HepG2 (cell line): ENCODE results near the gene KLF9. TPM values are rescaled to one million over a fixed set of nuclear protein-coding genes. Genes with fewer than 3 reads are reported as not detected.
A peak's percentile ranks its signal among the peaks of the same experiment; 100 is the strongest.

Source experiments
- AGO2 ChIP-seq: fragments of 200-400 bp; formaldehyde crosslinking; optimal IDR thresholded peaks from 2 replicates; pipeline ENCODE3; 2017; ENCODE audit warnings: mild to moderate bottlenecking, low read depth, low read length, moderate library complexity
- HNF4G ChIP-seq, 2 experiments: sonication (generic) in 1 of 2; formaldehyde crosslinking in 1 of 2; IDR thresholded peaks; 2 replicates each; pipeline versions ENCODE4 v1.4.0 to v1.6.1; 2011 to 2020; ENCODE audit warnings: borderline replicate concordance in 2 of 2, low read depth in 2 of 2, mild to moderate bottlenecking in 2 of 2, low read length in 1 of 2, missing genetic modification reagents in 1 of 2, moderate library complexity in 1 of 2
- HNRNPLL ChIP-seq: fragments of 200-400 bp; formaldehyde crosslinking; IDR thresholded peaks from 2 replicates; pipeline ENCODE4 v1.6.1; 2017; ENCODE audit warnings: mild to moderate bottlenecking, low read depth, low read length; ENCODE audit not compliant: poor library complexity, severe bottlenecking
- SIX4 ChIP-seq: sonication (generic); formaldehyde crosslinking; IDR thresholded peaks from 2 replicates; pipeline ENCODE4 v1.4.0; 2020; ENCODE audit warnings: missing genetic modification reagents
- SOX6 ChIP-seq, 2 experiments: fragments of 450-650 bp in 1 of 2; sonication (generic) in 1 of 2; formaldehyde crosslinking in 1 of 2; IDR thresholded peaks; 2 replicates each; pipeline versions ENCODE4 v1.4.0 to v1.6.1; 2017 to 2020; ENCODE audit warnings: antibody characterized with exemption in 1 of 2, mild to moderate bottlenecking in 1 of 2, missing genetic modification reagents in 1 of 2
- THAP11 ChIP-seq: IDR thresholded peaks from 2 replicates; pipeline ENCODE4 v1.6.1; 2016; ENCODE audit warnings: missing biosample characterization, missing genetic modification reagents
- ZNF263 ChIP-seq: sonication (generic); formaldehyde crosslinking; IDR thresholded peaks from 2 replicates; pipeline ENCODE4 v1.4.0; 2020; ENCODE audit warnings: missing genetic modification reagents
- ZNF766 ChIP-seq: sonication (generic); formaldehyde crosslinking; IDR thresholded peaks from 2 replicates; pipeline ENCODE4 v1.5.0; 2020; ENCODE audit warnings: missing genetic modification reagents, borderline replicate concordance
- polyA plus RNA-seq, 8 experiments: library from polyadenylated mRNA; depleted of rRNA in 3 of 8; stranded (reverse) in 7 of 8; unstranded in 1 of 8; fragments of >200 nt; fragmentation: Illumina TruSeq in 4 of 8; extraction: Trizol in 4 of 8; gene quantifications; 2 replicates each; pipeline versions ENCODE4 v1.2.1 to v1.2.3, GENCODE V29; 2011 to 2016; ENCODE audit warnings: low read depth in 4 of 8, missing spikeins in 1 of 8, mixed read lengths in 1 of 8; ENCODE audit not compliant: insufficient read depth in 1 of 8
- total RNA-seq, 5 experiments: library from RNA; depleted of rRNA; stranded (reverse); fragments of >200 nt; fragmentation: Illumina TruSeq; extraction: Trizol; gene quantifications; 2 replicates each; pipeline ENCODE4 v1.2.3, GENCODE V29; 2016; ENCODE audit warnings: low read depth in 1 of 5
- TF ChIP-seq, protein P1 (sequence below): sonication (generic); formaldehyde crosslinking; IDR thresholded peaks from 2 replicates; pipeline ENCODE4 v1.5.1; 2020; ENCODE audit warnings: missing genetic modification reagents, mild to moderate bottlenecking, borderline replicate concordance
- TF ChIP-seq, protein P2 (sequence below): sonication (generic); formaldehyde crosslinking; IDR thresholded peaks from 2 replicates; pipeline ENCODE4 v1.4.0; 2020; ENCODE audit warnings: mild to moderate bottlenecking, missing genetic modification reagents
- TF ChIP-seq, protein P3 (sequence below): sonication (generic); formaldehyde crosslinking; IDR thresholded peaks from 2 replicates; pipeline ENCODE4 v1.4.0; 2020; ENCODE audit warnings: mild to moderate bottlenecking, missing genetic modification reagents
- TF ChIP-seq, protein P4 (sequence below): sonication (generic); formaldehyde crosslinking; IDR thresholded peaks from 2 replicates; pipeline ENCODE4 v1.8.1; 2023; ENCODE audit warnings: mild to moderate bottlenecking, moderate library complexity, missing genetic modification reagents
- TF ChIP-seq, protein P5 (sequence below): sonication (generic); formaldehyde crosslinking; IDR thresholded peaks from 2 replicates; pipeline ENCODE4 v1.5.1; 2020; ENCODE audit warnings: missing genetic modification reagents, mild to moderate bottlenecking, borderline replicate concordance
- TF ChIP-seq, protein P6 (sequence below): sonication (generic); formaldehyde crosslinking; IDR thresholded peaks from 2 replicates; pipeline ENCODE4 v1.4.0; 2020; ENCODE audit warnings: mild to moderate bottlenecking, missing genetic modification reagents
- TF ChIP-seq, protein P7 (sequence below): sonication (generic); formaldehyde crosslinking; IDR thresholded peaks from 2 replicates; pipeline ENCODE4 v1.8.0; 2022; ENCODE audit warnings: mild to moderate bottlenecking, missing genetic modification reagents
- TF ChIP-seq, protein P8 (sequence below): sonication (generic); formaldehyde crosslinking; IDR thresholded peaks from 2 replicates; pipeline ENCODE4 v1.4.0; 2020; ENCODE audit warnings: missing genetic modification reagents

The KLF9 gene
- total and polyA plus RNA-seq, 2 of the 13 experiments (the other 11 are each of a cell fraction or from before 2014, with no cell fraction given), result 5.7 to 7.2 TPM

DNA sequence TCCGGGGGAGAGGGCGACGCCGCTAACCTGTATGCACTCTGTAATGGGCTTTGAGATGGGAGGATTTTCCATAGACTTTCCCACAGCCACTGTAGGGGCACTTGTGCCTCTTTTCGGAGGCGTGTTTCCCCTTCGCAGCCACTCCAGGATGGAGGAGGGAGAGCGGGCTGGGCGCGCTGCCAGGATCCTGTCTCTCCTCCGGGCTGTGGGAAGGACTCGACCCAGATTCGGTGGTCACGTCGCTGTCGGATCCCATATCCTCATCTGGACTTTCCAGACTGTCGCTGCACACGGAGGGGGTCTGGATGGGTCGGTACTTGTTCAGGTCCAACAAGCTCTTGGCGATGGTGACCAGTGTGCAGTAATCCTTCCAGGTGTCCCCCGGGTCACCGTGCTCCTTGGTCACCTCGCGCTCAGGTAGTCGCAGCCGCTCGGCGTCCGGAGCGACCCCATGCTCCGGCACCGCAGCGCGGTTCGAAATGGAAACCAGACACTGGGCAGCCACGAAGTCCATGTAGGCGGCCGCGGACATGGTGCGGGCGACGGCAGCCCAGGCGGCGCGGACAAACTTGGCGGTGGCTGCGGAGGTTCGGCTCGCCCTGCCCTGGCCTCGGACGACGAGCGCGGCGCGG lies 1.5 kb downstream of the KLF9 start (continued):
- TF ChIP-seq, protein P1, sequence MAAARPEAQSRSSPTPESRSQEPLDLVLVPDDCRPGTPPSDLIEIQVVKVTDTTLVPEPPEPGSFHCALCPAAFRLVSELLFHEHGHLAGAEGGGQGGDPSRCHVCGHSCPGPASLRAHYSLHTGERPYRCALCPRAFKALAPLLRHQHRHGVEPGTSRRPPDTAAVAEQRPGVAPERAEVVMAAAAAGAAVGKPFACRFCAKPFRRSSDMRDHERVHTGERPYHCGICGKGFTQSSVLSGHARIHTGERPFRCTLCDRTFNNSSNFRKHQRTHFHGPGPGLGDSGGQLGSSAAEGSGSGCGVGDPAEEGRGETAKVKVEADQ (CRISPR knock-in tag), result peak; percentile 74; the same call in 1 of the 2 replicates
- TF ChIP-seq, protein P2, sequence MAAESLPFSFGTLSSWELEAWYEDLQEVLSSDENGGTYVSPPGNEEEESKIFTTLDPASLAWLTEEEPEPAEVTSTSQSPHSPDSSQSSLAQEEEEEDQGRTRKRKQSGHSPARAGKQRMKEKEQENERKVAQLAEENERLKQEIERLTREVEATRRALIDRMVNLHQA (CRISPR knock-in tag), result no peak
- TF ChIP-seq, protein P3, sequence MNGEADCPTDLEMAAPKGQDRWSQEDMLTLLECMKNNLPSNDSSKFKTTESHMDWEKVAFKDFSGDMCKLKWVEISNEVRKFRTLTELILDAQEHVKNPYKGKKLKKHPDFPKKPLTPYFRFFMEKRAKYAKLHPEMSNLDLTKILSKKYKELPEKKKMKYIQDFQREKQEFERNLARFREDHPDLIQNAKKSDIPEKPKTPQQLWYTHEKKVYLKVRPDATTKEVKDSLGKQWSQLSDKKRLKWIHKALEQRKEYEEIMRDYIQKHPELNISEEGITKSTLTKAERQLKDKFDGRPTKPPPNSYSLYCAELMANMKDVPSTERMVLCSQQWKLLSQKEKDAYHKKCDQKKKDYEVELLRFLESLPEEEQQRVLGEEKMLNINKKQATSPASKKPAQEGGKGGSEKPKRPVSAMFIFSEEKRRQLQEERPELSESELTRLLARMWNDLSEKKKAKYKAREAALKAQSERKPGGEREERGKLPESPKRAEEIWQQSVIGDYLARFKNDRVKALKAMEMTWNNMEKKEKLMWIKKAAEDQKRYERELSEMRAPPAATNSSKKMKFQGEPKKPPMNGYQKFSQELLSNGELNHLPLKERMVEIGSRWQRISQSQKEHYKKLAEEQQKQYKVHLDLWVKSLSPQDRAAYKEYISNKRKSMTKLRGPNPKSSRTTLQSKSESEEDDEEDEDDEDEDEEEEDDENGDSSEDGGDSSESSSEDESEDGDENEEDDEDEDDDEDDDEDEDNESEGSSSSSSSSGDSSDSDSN (CRISPR knock-in tag), result peak; percentile 66; the same call in 1 of the 2 replicates
- TF ChIP-seq ZNF263 (CRISPR knock-in tag) (peak; percentile 99), AGO2 (peak; percentile 35), ZNF766 (no peak), HNRNPLL (no peak), THAP11 (no peak), SIX4 (CRISPR knock-in tag) (no peak), HNF4G (IDR thresholded peaks at IDR 0.05; ENCODE audit: borderline replicate concordance, low read depth, low read length) (no peak), HNF4G (CRISPR knock-in tag; IDR thresholded peaks at IDR 0.05; ENCODE audit: borderline replicate concordance, low read depth) (no peak), SOX6 (IDR thresholded peaks at IDR 0.05) (no peak), SOX6 (CRISPR knock-in tag; IDR thresholded peaks at IDR 0.05) (no peak)
- TF ChIP-seq, protein P4, sequence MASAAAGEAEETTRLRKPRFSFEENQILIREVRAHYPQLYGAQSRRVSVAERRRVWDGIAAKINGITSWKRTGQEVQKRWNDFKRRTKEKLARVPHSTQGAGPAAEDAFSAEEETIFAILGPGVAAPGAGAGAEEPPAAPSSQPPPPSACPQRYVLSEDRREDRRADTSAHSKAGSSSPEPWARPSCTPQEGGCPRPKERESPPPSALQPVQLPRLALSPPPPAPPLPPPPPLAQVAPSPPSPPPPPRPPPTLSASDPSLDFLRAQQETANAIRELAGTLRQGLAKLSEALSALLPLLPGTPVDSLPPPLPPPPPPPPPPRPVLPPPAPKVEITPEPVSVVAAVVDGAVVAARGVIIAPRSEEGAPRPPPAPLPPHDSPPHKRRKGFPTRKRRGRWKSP, result peak; percentile 30; the same call in 1 of the 2 replicates
- TF ChIP-seq, protein P5, sequence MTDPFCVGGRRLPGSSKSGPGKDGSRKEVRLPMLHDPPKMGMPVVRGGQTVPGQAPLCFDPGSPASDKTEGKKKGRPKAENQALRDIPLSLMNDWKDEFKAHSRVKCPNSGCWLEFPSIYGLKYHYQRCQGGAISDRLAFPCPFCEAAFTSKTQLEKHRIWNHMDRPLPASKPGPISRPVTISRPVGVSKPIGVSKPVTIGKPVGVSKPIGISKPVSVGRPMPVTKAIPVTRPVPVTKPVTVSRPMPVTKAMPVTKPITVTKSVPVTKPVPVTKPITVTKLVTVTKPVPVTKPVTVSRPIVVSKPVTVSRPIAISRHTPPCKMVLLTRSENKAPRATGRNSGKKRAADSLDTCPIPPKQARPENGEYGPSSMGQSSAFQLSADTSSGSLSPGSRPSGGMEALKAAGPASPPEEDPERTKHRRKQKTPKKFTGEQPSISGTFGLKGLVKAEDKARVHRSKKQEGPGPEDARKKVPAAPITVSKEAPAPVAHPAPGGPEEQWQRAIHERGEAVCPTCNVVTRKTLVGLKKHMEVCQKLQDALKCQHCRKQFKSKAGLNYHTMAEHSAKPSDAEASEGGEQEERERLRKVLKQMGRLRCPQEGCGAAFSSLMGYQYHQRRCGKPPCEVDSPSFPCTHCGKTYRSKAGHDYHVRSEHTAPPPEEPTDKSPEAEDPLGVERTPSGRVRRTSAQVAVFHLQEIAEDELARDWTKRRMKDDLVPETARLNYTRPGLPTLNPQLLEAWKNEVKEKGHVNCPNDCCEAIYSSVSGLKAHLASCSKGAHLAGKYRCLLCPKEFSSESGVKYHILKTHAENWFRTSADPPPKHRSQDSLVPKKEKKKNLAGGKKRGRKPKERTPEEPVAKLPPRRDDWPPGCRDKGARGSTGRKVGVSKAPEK (CRISPR knock-in tag), result no peak
- TF ChIP-seq, protein P6, sequence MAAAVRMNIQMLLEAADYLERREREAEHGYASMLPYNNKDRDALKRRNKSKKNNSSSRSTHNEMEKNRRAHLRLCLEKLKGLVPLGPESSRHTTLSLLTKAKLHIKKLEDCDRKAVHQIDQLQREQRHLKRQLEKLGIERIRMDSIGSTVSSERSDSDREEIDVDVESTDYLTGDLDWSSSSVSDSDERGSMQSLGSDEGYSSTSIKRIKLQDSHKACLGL, result 0 out of 2 replicates have a peak, but pooled peaks have one; percentile 22
- TF ChIP-seq, protein P7, sequence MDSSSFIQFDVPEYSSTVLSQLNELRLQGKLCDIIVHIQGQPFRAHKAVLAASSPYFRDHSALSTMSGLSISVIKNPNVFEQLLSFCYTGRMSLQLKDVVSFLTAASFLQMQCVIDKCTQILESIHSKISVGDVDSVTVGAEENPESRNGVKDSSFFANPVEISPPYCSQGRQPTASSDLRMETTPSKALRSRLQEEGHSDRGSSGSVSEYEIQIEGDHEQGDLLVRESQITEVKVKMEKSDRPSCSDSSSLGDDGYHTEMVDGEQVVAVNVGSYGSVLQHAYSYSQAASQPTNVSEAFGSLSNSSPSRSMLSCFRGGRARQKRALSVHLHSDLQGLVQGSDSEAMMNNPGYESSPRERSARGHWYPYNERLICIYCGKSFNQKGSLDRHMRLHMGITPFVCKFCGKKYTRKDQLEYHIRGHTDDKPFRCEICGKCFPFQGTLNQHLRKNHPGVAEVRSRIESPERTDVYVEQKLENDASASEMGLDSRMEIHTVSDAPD, result 0 out of 2 replicates have a peak, but pooled peaks have one; percentile 22
- TF ChIP-seq, protein P8, sequence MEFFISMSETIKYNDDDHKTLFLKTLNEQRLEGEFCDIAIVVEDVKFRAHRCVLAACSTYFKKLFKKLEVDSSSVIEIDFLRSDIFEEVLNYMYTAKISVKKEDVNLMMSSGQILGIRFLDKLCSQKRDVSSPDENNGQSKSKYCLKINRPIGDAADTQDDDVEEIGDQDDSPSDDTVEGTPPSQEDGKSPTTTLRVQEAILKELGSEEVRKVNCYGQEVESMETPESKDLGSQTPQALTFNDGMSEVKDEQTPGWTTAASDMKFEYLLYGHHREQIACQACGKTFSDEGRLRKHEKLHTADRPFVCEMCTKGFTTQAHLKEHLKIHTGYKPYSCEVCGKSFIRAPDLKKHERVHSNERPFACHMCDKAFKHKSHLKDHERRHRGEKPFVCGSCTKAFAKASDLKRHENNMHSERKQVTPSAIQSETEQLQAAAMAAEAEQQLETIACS, result no peak
